K562 (cell line): Measurements from ENCODE around the gene MFSD12. TPM values are rescaled to one million over a fixed set of nuclear protein-coding genes. Genes with fewer than 3 reads are reported as not detected.

Source experiments
- EZH2 ChIP-seq: IDR thresholded peaks from 2 replicates; pipeline ENCODE4 v1.6.1; 2012; ENCODE audit warnings: low read depth, mild to moderate bottlenecking, inconsistent platforms, low read length, borderline replicate concordance
- HOMEZ ChIP-seq: fragments of 250-450 bp; sonication (Bioruptor Pico); IDR thresholded peaks from 2 replicates; pipeline ENCODE4 v1.4.0; 2020; ENCODE audit warnings: mild to moderate bottlenecking, moderate library complexity
- JUNB ChIP-seq: fragments of 450-650 bp; formaldehyde crosslinking; conservative IDR thresholded peaks from 2 replicates; pipeline ENCODE4 v1.4.0; 2020; ENCODE audit warnings: mild to moderate bottlenecking
- NFIC ChIP-seq: fragments of 450-650 bp; IDR thresholded peaks from 2 replicates; pipeline ENCODE4 v1.6.1; 2017; ENCODE audit warnings: mild to moderate bottlenecking, inconsistent platforms
- NR1H2 ChIP-seq: sonication (generic); formaldehyde crosslinking; IDR thresholded peaks from 2 replicates; pipeline ENCODE4 v1.4.0; 2020; ENCODE audit warnings: mild to moderate bottlenecking, missing genetic modification reagents
- PCBP1 ChIP-seq: fragments of 200-400 bp; formaldehyde crosslinking; IDR thresholded peaks from 2 replicates; pipeline ENCODE4 v1.6.1; 2018; ENCODE audit warnings: mild to moderate bottlenecking, low read depth, low read length; ENCODE audit not compliant: poor library complexity, severe bottlenecking
- POLR2AphosphoS5 ChIP-seq: IDR thresholded peaks from 2 replicates; pipeline ENCODE4 v1.6.1; 2011; ENCODE audit warnings: mild to moderate bottlenecking, low read depth, low read length, moderate library complexity; ENCODE audit not compliant: control insufficient read depth, insufficient read depth
- SMAD3 ChIP-seq: fragments of 450-650 bp; formaldehyde crosslinking; conservative IDR thresholded peaks from 2 replicates; pipeline ENCODE4 v1.4.0; 2020; ENCODE audit warnings: mild to moderate bottlenecking
- SP2 ChIP-seq: IDR thresholded peaks from 2 replicates; pipeline ENCODE4 v1.6.1; 2011; ENCODE audit warnings: mild to moderate bottlenecking, low read depth, low read length, moderate library complexity; ENCODE audit not compliant: poor library complexity, severe bottlenecking; ENCODE audit errors: extremely low read depth
- ZBTB1 ChIP-seq: sonication (generic); formaldehyde crosslinking; IDR thresholded peaks from 2 replicates; pipeline ENCODE4 v1.8.1; 2023; ENCODE audit warnings: missing genetic modification reagents, low read depth, mild to moderate bottlenecking, borderline replicate concordance
- ZNF165 ChIP-seq: fragments of 250-450 bp; sonication (Bioruptor Pico); IDR thresholded peaks from 2 replicates; pipeline ENCODE4 v1.4.0; 2020; ENCODE audit warnings: borderline replicate concordance
- ZNF282 ChIP-seq: sonication (generic); formaldehyde crosslinking; IDR thresholded peaks from 2 replicates; pipeline ENCODE4 v1.8.1; 2023; ENCODE audit warnings: missing genetic modification reagents
- ZNF354B ChIP-seq: fragments of 250-450 bp; sonication (Bioruptor Pico); IDR thresholded peaks from 2 replicates; pipeline ENCODE4 v1.4.0; 2020
- ZNF512 ChIP-seq: IDR thresholded peaks from 2 replicates; pipeline ENCODE4 v1.6.1; 2016; ENCODE audit warnings: missing genetic modification characterization, missing compliant biosample characterization
- ZNF764 ChIP-seq: fragments of 250-450 bp; sonication (Bioruptor Pico); IDR thresholded peaks from 2 replicates; pipeline ENCODE4 v1.4.0; 2020; ENCODE audit warnings: low read depth, mild to moderate bottlenecking, moderate library complexity
- polyA plus RNA-seq, 8 experiments: library from polyadenylated mRNA; depleted of rRNA in 4 of 8; stranded (reverse) in 5 of 8; unstranded in 3 of 8; fragments of >200 nt; fragmentation: Nextera tagmentation in 2 of 8; fragmentation: Illumina TruSeq in 1 of 8; extraction: Ambion mirVana in 2 of 8; extraction: Trizol in 1 of 8; gene quantifications; 2 replicates each; pipeline versions ENCODE4 v1.2.1 to v1.2.3, GENCODE V29; 2011 to 2014; ENCODE audit warnings: inconsistent platforms in 1 of 8, missing spikeins in 1 of 8
- total RNA-seq, 7 experiments: library from RNA; depleted of rRNA in 6 of 7; stranded (reverse); fragments of >200 nt in 6 of 7; fragmentation: Illumina TruSeq in 2 of 7; extraction: Trizol in 2 of 7; gene quantifications; 2 replicates each; pipeline versions ENCODE4 v1.2.1 to v1.2.3, GENCODE V29; 2011 to 2021; ENCODE audit warnings: low replicate concordance in 1 of 7
- TF ChIP-seq, protein P1 (sequence below): fragments of 200-800 bp; sonication (Bioruptor generic); IDR thresholded peaks from 2 replicates; pipeline ENCODE4 v1.6.1; 2016; ENCODE audit warnings: missing genetic modification characterization, missing compliant biosample characterization
- TF ChIP-seq, protein P2 (sequence below): sonication (generic); formaldehyde crosslinking; IDR thresholded peaks from 2 replicates; pipeline ENCODE4 v1.8.0; 2022; ENCODE audit warnings: mild to moderate bottlenecking, missing genetic modification reagents
- TF ChIP-seq, protein P3 (sequence below): sonication (generic); IDR thresholded peaks from 2 replicates; pipeline ENCODE4 v1.6.1; 2016

The MFSD12 gene
- total and polyA plus RNA-seq, 9 of the 15 experiments (the other 6 are each of a cell fraction or from before 2014, with no cell fraction given), result 0.69 to 112 (median 31.8) TPM

GRCh38 chr19:3503036-3503572, 54.3 kb downstream of the MFSD12 start (continued):
- no peak for TF ChIP-seq NR1H2
- no peak for TF ChIP-seq ZNF764
- TF ChIP-seq ZNF354B, result no peak
- no peak for TF ChIP-seq SP2
- TF ChIP-seq ZNF282 (CRISPR knock-in tag), result no peak
- no peak for TF ChIP-seq PCBP1
- TF ChIP-seq ZNF165, result no peak
- TF ChIP-seq, protein P1, sequence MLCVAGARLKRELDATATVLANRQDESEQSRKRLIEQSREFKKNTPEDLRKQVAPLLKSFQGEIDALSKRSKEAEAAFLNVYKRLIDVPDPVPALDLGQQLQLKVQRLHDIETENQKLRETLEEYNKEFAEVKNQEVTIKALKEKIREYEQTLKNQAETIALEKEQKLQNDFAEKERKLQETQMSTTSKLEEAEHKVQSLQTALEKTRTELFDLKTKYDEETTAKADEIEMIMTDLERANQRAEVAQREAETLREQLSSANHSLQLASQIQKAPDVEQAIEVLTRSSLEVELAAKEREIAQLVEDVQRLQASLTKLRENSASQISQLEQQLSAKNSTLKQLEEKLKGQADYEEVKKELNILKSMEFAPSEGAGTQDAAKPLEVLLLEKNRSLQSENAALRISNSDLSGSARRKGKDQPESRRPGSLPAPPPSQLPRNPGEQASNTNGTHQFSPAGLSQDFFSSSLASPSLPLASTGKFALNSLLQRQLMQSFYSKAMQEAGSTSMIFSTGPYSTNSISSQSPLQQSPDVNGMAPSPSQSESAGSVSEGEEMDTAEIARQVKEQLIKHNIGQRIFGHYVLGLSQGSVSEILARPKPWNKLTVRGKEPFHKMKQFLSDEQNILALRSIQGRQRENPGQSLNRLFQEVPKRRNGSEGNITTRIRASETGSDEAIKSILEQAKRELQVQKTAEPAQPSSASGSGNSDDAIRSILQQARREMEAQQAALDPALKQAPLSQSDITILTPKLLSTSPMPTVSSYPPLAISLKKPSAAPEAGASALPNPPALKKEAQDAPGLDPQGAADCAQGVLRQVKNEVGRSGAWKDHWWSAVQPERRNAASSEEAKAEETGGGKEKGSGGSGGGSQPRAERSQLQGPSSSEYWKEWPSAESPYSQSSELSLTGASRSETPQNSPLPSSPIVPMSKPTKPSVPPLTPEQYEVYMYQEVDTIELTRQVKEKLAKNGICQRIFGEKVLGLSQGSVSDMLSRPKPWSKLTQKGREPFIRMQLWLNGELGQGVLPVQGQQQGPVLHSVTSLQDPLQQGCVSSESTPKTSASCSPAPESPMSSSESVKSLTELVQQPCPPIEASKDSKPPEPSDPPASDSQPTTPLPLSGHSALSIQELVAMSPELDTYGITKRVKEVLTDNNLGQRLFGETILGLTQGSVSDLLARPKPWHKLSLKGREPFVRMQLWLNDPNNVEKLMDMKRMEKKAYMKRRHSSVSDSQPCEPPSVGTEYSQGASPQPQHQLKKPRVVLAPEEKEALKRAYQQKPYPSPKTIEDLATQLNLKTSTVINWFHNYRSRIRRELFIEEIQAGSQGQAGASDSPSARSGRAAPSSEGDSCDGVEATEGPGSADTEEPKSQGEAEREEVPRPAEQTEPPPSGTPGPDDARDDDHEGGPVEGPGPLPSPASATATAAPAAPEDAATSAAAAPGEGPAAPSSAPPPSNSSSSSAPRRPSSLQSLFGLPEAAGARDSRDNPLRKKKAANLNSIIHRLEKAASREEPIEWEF, result no peak
- no peak for TF ChIP-seq ZNF512 (tag)
- no peak for TF ChIP-seq EZH2
- no peak for TF ChIP-seq HOMEZ (CRISPR knock-in tag)
- no peak for TF ChIP-seq JUNB (CRISPR knock-in tag)
- TF ChIP-seq ZBTB1 (CRISPR knock-in tag), result no peak
- peak; percentile 39; the same call in 1 of the 2 replicates for TF ChIP-seq POLR2AphosphoS5
- TF ChIP-seq, protein P2, sequence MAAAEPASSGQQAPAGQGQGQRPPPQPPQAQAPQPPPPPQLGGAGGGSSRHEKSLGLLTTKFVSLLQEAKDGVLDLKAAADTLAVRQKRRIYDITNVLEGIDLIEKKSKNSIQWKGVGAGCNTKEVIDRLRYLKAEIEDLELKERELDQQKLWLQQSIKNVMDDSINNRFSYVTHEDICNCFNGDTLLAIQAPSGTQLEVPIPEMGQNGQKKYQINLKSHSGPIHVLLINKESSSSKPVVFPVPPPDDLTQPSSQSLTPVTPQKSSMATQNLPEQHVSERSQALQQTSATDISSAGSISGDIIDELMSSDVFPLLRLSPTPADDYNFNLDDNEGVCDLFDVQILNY (CRISPR knock-in tag), result no peak
- TF ChIP-seq NFIC, result peak; percentile 87
- TF ChIP-seq, protein P3, sequence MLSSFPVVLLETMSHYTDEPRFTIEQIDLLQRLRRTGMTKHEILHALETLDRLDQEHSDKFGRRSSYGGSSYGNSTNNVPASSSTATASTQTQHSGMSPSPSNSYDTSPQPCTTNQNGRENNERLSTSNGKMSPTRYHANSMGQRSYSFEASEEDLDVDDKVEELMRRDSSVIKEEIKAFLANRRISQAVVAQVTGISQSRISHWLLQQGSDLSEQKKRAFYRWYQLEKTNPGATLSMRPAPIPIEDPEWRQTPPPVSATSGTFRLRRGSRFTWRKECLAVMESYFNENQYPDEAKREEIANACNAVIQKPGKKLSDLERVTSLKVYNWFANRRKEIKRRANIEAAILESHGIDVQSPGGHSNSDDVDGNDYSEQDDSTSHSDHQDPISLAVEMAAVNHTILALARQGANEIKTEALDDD, result no peak
- TF ChIP-seq SMAD3 (CRISPR knock-in tag), result no peak
